Type B pancreatic cell (in vitro differentiated cells): Measurements from ENCODE around the gene MED27. TPM values are rescaled to one million over a fixed set of nuclear protein-coding genes. Genes with fewer than 3 reads are reported as not detected.

Experiments used
- DNase-seq: peaks from one replicate; pipeline ENCODE4 v3.0.0; 2021; ENCODE audit warnings: mixed read lengths; ENCODE audit not compliant: unreplicated experiment; ENCODE audit errors: extremely low spot score
- H3K27ac Mint-ChIP-seq: 2 replicates; pipeline ENCODE4 v1.8.0; 2021; ENCODE audit warnings: mild to moderate bottlenecking, mixed read lengths
- H3K27me3 Mint-ChIP-seq: 2 replicates; pipeline ENCODE4 v1.8.0; 2021; ENCODE audit warnings: mixed read lengths
- H3K36me3 Mint-ChIP-seq: 2 replicates; pipeline ENCODE4 v1.8.0; 2021; ENCODE audit warnings: mixed read lengths
- H3K4me1 Mint-ChIP-seq: one replicate; pipeline ENCODE4 v1.8.0; 2021; ENCODE audit warnings: mixed read lengths; ENCODE audit not compliant: unreplicated experiment
- H3K4me3 Mint-ChIP-seq: 2 replicates; pipeline ENCODE4 v1.8.0; 2021; ENCODE audit warnings: mild to moderate bottlenecking, mixed read lengths
- H3K9me3 Mint-ChIP-seq: 2 replicates; pipeline ENCODE4 v1.8.0; 2021; ENCODE audit warnings: mixed read lengths
- total RNA-seq: library from RNA; stranded (reverse); gene quantifications from 2 replicates; pipeline ENCODE4 v1.2.1, GENCODE V29; 2021; ENCODE audit warnings: low replicate concordance
- TF ChIP-seq, protein P1 (sequence below): fragments of 200-600 bp; sonication (generic); conservative IDR thresholded peaks from 2 replicates; pipeline ENCODE4 v1.5.0; 2021; ENCODE audit warnings: antibody characterized with exemption, mild to moderate bottlenecking

MED27 gene
- total RNA-seq, 1 donor from 2014 or later, result 21.7 TPM

DNA sequence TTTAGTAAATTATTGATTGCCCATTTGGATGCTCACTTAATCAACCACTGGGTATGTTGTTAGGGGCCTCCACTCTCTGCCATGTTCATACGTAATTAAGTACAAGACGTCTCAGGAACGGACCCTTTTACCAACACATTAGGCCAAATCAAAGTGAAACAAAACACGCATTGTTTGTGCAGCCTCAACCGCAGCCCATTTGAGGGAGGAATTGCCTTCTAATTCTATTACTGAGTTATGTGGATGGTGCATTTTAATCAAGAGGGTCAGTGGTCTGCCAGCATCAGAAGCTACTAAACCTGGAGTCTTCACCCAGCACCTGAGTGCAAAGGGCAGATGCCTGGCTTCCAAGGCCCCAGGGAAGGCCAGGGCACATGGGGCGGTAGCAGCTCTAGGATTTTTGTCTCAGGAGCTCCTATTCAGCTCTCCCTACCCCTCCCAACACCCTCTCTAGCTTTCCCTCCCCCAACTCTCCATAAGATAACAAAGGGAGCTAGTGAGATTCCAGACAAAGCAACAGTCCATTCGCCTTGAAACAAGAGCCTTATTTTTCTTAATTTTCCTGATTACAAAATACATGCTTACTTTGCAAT lies 7.9 kb upstream of the MED27 start:
- Mint-ChIP-seq H3K9me3 (no peaks in the 10 kb centered on the region), H3K4me3 (no peak overlapping the region), H3K27ac (no peak overlapping the region), H3K4me1 (no peaks in the 10 kb centered on the region), H3K36me3 (no peaks in the 10 kb centered on the region), H3K27me3 (peaks cover 37% of the 10 kb centered on the region)
- TF ChIP-seq, protein P1, sequence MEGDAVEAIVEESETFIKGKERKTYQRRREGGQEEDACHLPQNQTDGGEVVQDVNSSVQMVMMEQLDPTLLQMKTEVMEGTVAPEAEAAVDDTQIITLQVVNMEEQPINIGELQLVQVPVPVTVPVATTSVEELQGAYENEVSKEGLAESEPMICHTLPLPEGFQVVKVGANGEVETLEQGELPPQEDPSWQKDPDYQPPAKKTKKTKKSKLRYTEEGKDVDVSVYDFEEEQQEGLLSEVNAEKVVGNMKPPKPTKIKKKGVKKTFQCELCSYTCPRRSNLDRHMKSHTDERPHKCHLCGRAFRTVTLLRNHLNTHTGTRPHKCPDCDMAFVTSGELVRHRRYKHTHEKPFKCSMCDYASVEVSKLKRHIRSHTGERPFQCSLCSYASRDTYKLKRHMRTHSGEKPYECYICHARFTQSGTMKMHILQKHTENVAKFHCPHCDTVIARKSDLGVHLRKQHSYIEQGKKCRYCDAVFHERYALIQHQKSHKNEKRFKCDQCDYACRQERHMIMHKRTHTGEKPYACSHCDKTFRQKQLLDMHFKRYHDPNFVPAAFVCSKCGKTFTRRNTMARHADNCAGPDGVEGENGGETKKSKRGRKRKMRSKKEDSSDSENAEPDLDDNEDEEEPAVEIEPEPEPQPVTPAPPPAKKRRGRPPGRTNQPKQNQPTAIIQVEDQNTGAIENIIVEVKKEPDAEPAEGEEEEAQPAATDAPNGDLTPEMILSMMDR, result no peak
- DNase-seq, result no peak

DNA sequence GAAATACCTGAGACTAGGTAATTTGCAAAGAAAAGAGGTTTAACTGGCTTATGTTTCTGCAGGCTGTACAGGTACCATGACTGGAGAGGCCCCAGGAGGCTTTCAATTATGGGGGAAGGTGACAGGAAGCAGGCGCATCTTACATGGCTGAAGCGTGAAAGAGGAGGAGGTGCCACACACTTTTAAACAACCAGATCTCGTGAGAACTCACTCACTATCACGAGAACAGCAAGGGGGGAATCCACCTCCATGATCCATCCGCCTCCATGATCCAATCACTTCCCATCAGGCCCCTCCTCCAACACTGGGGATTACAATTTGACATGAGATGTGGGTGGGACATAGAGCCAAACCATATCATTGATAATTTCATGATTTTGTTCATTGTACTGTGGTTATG lies 2.5 kb upstream of the MED27 start:
- DNase-seq, result no peak
- Mint-ChIP-seq H3K27me3 (peaks cover 35% of the 10 kb centered on the region), H3K27ac (no peak overlapping the region), H3K36me3 (peaks cover 4% of the 10 kb centered on the region), H3K4me1 (peaks cover 25% of the 10 kb centered on the region), H3K4me3 (no peak overlapping the region), H3K9me3 (no peaks in the 10 kb centered on the region)
- TF ChIP-seq, protein P1, result no peak

DNA sequence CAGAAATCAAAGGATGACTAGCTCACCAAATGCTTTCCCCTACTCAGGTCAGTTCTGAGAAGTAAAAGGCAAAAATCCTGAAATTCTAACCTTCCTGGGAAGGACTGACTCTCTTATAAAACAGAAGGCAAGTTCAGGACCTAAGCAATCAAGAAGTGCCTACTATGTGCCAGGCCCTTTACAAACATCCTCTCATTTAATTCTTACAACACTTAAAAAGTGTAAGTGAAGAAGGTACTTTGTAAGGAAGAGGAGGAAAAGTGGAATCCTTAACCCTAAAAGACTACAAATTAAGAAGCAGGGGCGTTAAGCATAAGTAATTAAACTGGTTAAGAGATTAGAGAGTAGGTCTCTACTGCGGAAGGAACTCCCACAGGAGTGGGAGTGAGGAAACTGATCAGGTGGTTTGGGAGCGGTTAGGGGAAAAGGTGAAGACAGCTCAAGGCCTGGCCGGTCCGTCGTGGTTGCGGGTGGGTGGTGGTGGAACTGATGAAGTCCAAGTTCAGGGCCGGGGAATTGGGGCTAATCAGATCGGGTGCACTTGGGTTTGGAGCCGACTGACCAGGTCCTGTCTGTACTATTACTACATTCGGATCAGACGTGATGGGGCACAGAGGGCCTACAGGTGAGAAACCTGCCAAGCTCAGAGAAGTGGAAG lies 839 bp downstream of the MED27 start:
- no peaks in the 10 kb centered on the region for H3K9me3 Mint-ChIP-seq
- peaks cover 9% of the 10 kb centered on the region for H3K36me3 Mint-ChIP-seq
- H3K4me1 Mint-ChIP-seq, result peaks cover 44% of the 10 kb centered on the region
- TF ChIP-seq, protein P1, result no peak
- H3K27ac Mint-ChIP-seq, result peak overlapping the region; percentile 92
- H3K27me3 Mint-ChIP-seq, result peaks cover 13% of the 10 kb centered on the region
- no peak for DNase-seq
- H3K4me3 Mint-ChIP-seq, result peak overlapping the region; percentile 99

DNA sequence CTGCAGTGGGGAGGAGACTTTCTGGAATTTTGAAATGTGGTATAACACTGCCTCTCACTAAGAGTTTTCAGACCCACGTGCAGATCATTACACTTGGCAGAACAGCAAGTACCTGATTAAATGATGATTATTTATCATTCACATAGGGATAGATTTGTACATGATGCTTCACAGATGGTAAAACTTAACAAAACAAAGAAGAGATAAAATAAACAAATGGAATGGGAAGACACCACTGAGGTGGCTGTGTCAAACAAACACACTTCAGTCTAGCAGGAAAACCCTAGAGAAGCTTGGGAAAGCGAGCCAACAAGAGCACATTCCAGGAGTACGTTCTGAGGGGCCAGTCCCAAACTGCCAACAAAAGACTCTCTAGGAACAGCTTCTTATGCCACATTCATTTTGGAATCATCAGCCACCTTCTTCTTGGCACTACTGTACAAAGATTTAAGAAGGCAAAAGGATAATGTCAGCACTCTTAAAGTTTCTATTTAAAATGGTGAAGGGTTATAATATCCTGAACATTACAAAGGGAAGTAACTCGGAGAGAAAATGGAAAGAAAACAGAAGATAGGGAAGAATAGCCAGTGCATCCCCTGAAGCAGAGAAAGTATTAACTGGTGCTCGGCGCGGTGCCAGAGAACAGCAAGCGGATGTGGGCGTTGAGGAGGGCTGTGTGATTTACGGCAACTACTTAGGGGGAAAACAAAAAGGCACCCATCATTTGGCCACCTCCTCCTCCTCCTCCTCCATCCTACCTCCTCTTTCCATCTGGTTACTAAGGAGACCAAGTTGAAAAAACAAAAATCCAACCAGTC lies 1.6 kb downstream of the MED27 start:
- Mint-ChIP-seq H3K27me3 (peaks cover 10% of the 10 kb centered on the region), H3K9me3 (no peaks in the 10 kb centered on the region), H3K27ac (no peak overlapping the region), H3K4me1 (peaks cover 44% of the 10 kb centered on the region), H3K36me3 (peaks cover 13% of the 10 kb centered on the region), H3K4me3 (peak overlapping the region; percentile 99)
- TF ChIP-seq, protein P1, result no peak
- DNase-seq, result no peak

DNA sequence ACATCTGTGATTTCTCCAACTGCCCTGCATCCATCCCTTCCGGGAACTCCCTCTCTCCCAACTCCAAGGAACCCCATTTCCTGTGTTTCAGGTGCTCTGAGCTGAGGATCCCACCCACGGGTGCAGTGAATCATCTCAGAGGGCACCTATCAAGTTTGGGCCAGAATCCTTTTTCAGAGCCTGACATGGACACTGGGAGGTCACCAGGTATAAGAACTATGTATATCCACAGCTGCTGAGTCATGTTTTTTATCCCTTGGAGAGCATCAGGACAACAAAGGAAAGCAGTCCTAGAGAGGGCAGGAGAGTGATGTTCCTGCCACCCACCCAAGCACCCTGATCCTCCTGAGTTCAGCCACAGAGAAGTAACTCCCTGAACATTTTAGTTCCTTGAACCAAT lies 3.8 kb downstream of the MED27 start:
- peaks cover 44% of the 10 kb centered on the region for H3K4me1 Mint-ChIP-seq
- H3K36me3 Mint-ChIP-seq, result peaks cover 19% of the 10 kb centered on the region
- DNase-seq, result no peak
- no peak overlapping the region for H3K4me3 Mint-ChIP-seq
- peaks cover 3% of the 10 kb centered on the region for H3K27me3 Mint-ChIP-seq
- TF ChIP-seq, protein P1, result no peak
- no peaks in the 10 kb centered on the region for H3K9me3 Mint-ChIP-seq
- H3K27ac Mint-ChIP-seq, result no peak overlapping the region
